SIG-M5 treated with dmso at 0.1 percent for 504 hours (cell line): Measurements from ENCODE around the gene SLK.

ENCODE experiments used
- DNase-seq: peaks from one replicate; lab custom pipeline; 2025; ENCODE audit not compliant: unreplicated experiment; lab: John Stamatoyannopoulos, UW

SLK gene

GRCh38 chr10:103966671-103967447 is at the start of gene SLK:
Gene SLK (plus strand): TSS chr10:103967140. CDS start chr10:103967746, 606 bp downstream.
- DNase-seq = peak; percentile 59

- no peak for DNase-seq
Observed at GRCh38 chr10:103917302-103918052, 49.5 kb upstream of the SLK start.

GRCh38 chr10:103918053-103918846 is 48.7 kb upstream of the SLK start, which contains the start of gene STN1:
Gene STN1 (minus strand): TSS chr10:103918184. CDS start chr10:103917594, 590 bp downstream.
- peak; percentile 93 for DNase-seq

- no peak for DNase-seq
Observed at GRCh38 chr10:103919648-103920025, 47.3 kb upstream of the SLK start.

- no peak for DNase-seq
Observed at GRCh38 chr10:103921248-103921647, 45.7 kb upstream of the SLK start.

- DNase-seq = peak; percentile 48
Observed at GRCh38 chr10:103921750-103922195, 45.2 kb upstream of the SLK start.

GRCh38 chr10:103922659-103923058 is 44.3 kb upstream of the SLK start:
- DNase-seq = no peak

- DNase-seq = no peak
Observed at GRCh38 chr10:103923502-103923901, 43.4 kb upstream of the SLK start.

GRCh38 chr10:103925591-103925990 is 41.3 kb upstream of the SLK start:
- DNase-seq = no peak

GRCh38 chr10:103926722-103927319 is 40.1 kb upstream of the SLK start:
- DNase-seq = no peak

- DNase-seq = no peak
Observed at GRCh38 chr10:103928784-103929183, 38.2 kb upstream of the SLK start.

GRCh38 chr10:103929381-103929921 is 37.5 kb upstream of the SLK start:
- DNase-seq = no peak

GRCh38 chr10:103930449-103930848 is 36.5 kb upstream of the SLK start:
- DNase-seq = no peak

GRCh38 chr10:103930881-103931280 is 36.1 kb upstream of the SLK start:
- no peak for DNase-seq

- DNase-seq = no peak
Observed at GRCh38 chr10:103931603-103932002, 35.3 kb upstream of the SLK start.

GRCh38 chr10:103932271-103932670 is 34.7 kb upstream of the SLK start:
- DNase-seq = no peak

- no peak for DNase-seq
Observed at GRCh38 chr10:103932971-103933370, 34.0 kb upstream of the SLK start.

GRCh38 chr10:103933557-103934121 is 33.3 kb upstream of the SLK start:
- no peak for DNase-seq

- no peak for DNase-seq
Observed at GRCh38 chr10:103934308-103934707, 32.6 kb upstream of the SLK start.

GRCh38 chr10:103936022-103936421 is 30.9 kb upstream of the SLK start:
- no peak for DNase-seq
